GM13977 (cell line): ENCODE data around the gene CD7.

Experiments
- DNase-seq: peaks from one replicate; pipeline ENCODE4 v3.0.0; 2012; ENCODE audit warnings: low spot score
- CTCF ChIP-seq: IDR thresholded peaks from 2 replicates; pipeline ENCODE4 v1.5.1; 2012; ENCODE audit warnings: mild to moderate bottlenecking, control low read depth; ENCODE audit not compliant: insufficient read depth; ENCODE audit errors: extremely low read depth, missing control alignments
- in situ Hi-C: fragments of 300-500 bp; cut with MboI; formaldehyde crosslinking; loops from one replicate; pipeline ENCODE4 v1.12.0; 2022; ENCODE audit warnings: low sequenced_read_pairs, low pct_unique_long_range_greater_than_20kb, mixed read lengths, inconsistent platforms; ENCODE audit not compliant: unreplicated experiment

Gene CD7

GRCh38 chr17:82328141-82328993, 11.0 kb upstream of the CD7 start:
- TF ChIP-seq CTCF: no peak
- DNase-seq: no peak
- in situ Hi-C loops: no loop called here

- in situ Hi-C loops: no loop called here
- TF ChIP-seq CTCF: no peak
- DNase-seq: no peak
Observed at GRCh38 chr17:82327757-82328140, 10.3 kb upstream of the CD7 start.

GRCh38 chr17:82327289-82327688, 9.9 kb upstream of the CD7 start:
- TF ChIP-seq CTCF: no peak
- in situ Hi-C loops: no loop called here
- DNase-seq: no peak

- DNase-seq: no peak
- TF ChIP-seq CTCF: no peak
- in situ Hi-C loops: no loop called here
Observed at GRCh38 chr17:82325286-82326180, 8.1 kb upstream of the CD7 start.

- in situ Hi-C loops: no loop called here
- no peak for TF ChIP-seq CTCF
- DNase-seq: no peak
Observed at GRCh38 chr17:82324566-82325285, 7.3 kb upstream of the CD7 start.
